Mucosa of stomach (tissue), 1 donor: ENCODE measurements around the gene RALGAPA1.

Experiments
- H3K27me3 ChIP-seq: one replicate; pipeline ENCODE4 v1.7.0; 2013; ENCODE audit warnings: mild to moderate bottlenecking, low read length; ENCODE audit not compliant: control insufficient read depth, insufficient read depth
- H3K36me3 ChIP-seq: one replicate; pipeline ENCODE4 v1.7.0; 2013; ENCODE audit warnings: low read length; ENCODE audit not compliant: control insufficient read depth, insufficient read depth
- H3K4me1 ChIP-seq: one replicate; pipeline ENCODE4 v1.7.0; 2013; ENCODE audit warnings: mild to moderate bottlenecking, low read length; ENCODE audit not compliant: control insufficient read depth, insufficient read depth
- H3K4me3 ChIP-seq: one replicate; pipeline ENCODE4 v1.7.0; 2013; ENCODE audit warnings: low read length
- H3K9ac ChIP-seq: one replicate; pipeline ENCODE4 v1.7.0; 2013; ENCODE audit warnings: mild to moderate bottlenecking, low read length, moderate library complexity
- H3K9me3 ChIP-seq: one replicate; pipeline ENCODE4 v1.7.0; 2013; ENCODE audit warnings: mild to moderate bottlenecking, low read length, moderate library complexity; ENCODE audit not compliant: control insufficient read depth
- donor health status: Pancreatic carcinoma.

Gene RALGAPA1

GRCh38 chr14:35682802-35683201, 126.3 kb downstream of the RALGAPA1 start:
- H3K36me3 ChIP-seq: no peaks in the 10 kb centered on the region

GRCh38 chr14:35678403-35679028, 130.6 kb downstream of the RALGAPA1 start:
- Histone ChIP-seq H3K9ac (no peak overlapping the region), H3K4me3 (no peak overlapping the region), H3K9me3 (no peaks in the 10 kb centered on the region), H3K27me3 (no peaks in the 10 kb centered on the region), H3K4me1 (no peaks in the 10 kb centered on the region), H3K36me3 (no peaks in the 10 kb centered on the region)

More at GRCh38 chr14:35682802-35683201, 126.3 kb downstream of the RALGAPA1 start:
- Histone ChIP-seq H3K9ac (no peak overlapping the region), H3K9me3 (no peaks in the 10 kb centered on the region), H3K4me3 (no peak overlapping the region), H3K27me3 (no peaks in the 10 kb centered on the region), H3K4me1 (no peaks in the 10 kb centered on the region)

- no peak overlapping the region for H3K9ac ChIP-seq
- no peaks in the 10 kb centered on the region for H3K27me3 ChIP-seq
- no peaks in the 10 kb centered on the region for H3K36me3 ChIP-seq
- no peaks in the 10 kb centered on the region for H3K9me3 ChIP-seq
- H3K4me3 ChIP-seq: no peak overlapping the region
- H3K4me1 ChIP-seq: no peaks in the 10 kb centered on the region
These were observed 139.3 kb downstream of the RALGAPA1 start for GRCh38 chr14:35669782-35670181.

GRCh38 chr14:35666429-35667043, 142.6 kb downstream of the RALGAPA1 start:
- H3K4me1 ChIP-seq: no peaks in the 10 kb centered on the region
- H3K27me3 ChIP-seq: no peaks in the 10 kb centered on the region
- H3K4me3 ChIP-seq: no peak overlapping the region
- H3K36me3 ChIP-seq: no peaks in the 10 kb centered on the region
- H3K9ac ChIP-seq: no peak overlapping the region
- no peaks in the 10 kb centered on the region for H3K9me3 ChIP-seq

- Histone ChIP-seq H3K9ac (no peak overlapping the region), H3K36me3 (no peaks in the 10 kb centered on the region), H3K4me3 (no peak overlapping the region), H3K4me1 (no peaks in the 10 kb centered on the region), H3K9me3 (no peaks in the 10 kb centered on the region), H3K27me3 (no peaks in the 10 kb centered on the region)
These were observed 147.2 kb downstream of the RALGAPA1 start for GRCh38 chr14:35661875-35662274.

GRCh38 chr14:35653045-35653444, 156.1 kb downstream of the RALGAPA1 start:
- Histone ChIP-seq H3K4me3 (no peak overlapping the region), H3K9me3 (no peaks in the 10 kb centered on the region), H3K36me3 (no peaks in the 10 kb centered on the region), H3K4me1 (no peaks in the 10 kb centered on the region), H3K9ac (no peak overlapping the region), H3K27me3 (no peaks in the 10 kb centered on the region)

- no peak overlapping the region for H3K9ac ChIP-seq
- no peak overlapping the region for H3K4me3 ChIP-seq
- no peaks in the 10 kb centered on the region for H3K36me3 ChIP-seq
- no peaks in the 10 kb centered on the region for H3K27me3 ChIP-seq
- H3K4me1 ChIP-seq: no peaks in the 10 kb centered on the region
- H3K9me3 ChIP-seq: no peaks in the 10 kb centered on the region
These were observed 165.6 kb downstream of the RALGAPA1 start for GRCh38 chr14:35643513-35643912.

GRCh38 chr14:35637851-35638250, 171.2 kb downstream of the RALGAPA1 start:
- no peaks in the 10 kb centered on the region for H3K4me1 ChIP-seq
- no peaks in the 10 kb centered on the region for H3K9me3 ChIP-seq
- no peaks in the 10 kb centered on the region for H3K27me3 ChIP-seq
- H3K4me3 ChIP-seq: no peak overlapping the region
- H3K36me3 ChIP-seq: no peaks in the 10 kb centered on the region
- H3K9ac ChIP-seq: no peak overlapping the region

- Histone ChIP-seq H3K9ac (no peak overlapping the region), H3K4me3 (no peak overlapping the region), H3K36me3 (no peaks in the 10 kb centered on the region), H3K9me3 (no peaks in the 10 kb centered on the region), H3K27me3 (no peaks in the 10 kb centered on the region), H3K4me1 (no peaks in the 10 kb centered on the region)
These were observed 171.8 kb downstream of the RALGAPA1 start for GRCh38 chr14:35637269-35637668.

GRCh38 chr14:35632676-35633075, 176.4 kb downstream of the RALGAPA1 start:
- no peak overlapping the region for H3K4me3 ChIP-seq
- no peaks in the 10 kb centered on the region for H3K27me3 ChIP-seq
- no peaks in the 10 kb centered on the region for H3K36me3 ChIP-seq
- H3K9ac ChIP-seq: no peak overlapping the region
- no peaks in the 10 kb centered on the region for H3K4me1 ChIP-seq
- no peaks in the 10 kb centered on the region for H3K9me3 ChIP-seq

- Histone ChIP-seq H3K36me3 (no peaks in the 10 kb centered on the region), H3K27me3 (no peaks in the 10 kb centered on the region), H3K4me1 (no peaks in the 10 kb centered on the region), H3K9me3 (no peaks in the 10 kb centered on the region), H3K4me3 (no peak overlapping the region), H3K9ac (no peak overlapping the region)
These were observed 176.8 kb downstream of the RALGAPA1 start for GRCh38 chr14:35632271-35632670.

GRCh38 chr14:35631071-35631805, 177.9 kb downstream of the RALGAPA1 start:
- H3K27me3 ChIP-seq: no peaks in the 10 kb centered on the region
- H3K36me3 ChIP-seq: no peaks in the 10 kb centered on the region
- no peaks in the 10 kb centered on the region for H3K4me1 ChIP-seq
- H3K4me3 ChIP-seq: no peak overlapping the region
- no peak overlapping the region for H3K9ac ChIP-seq
- no peaks in the 10 kb centered on the region for H3K9me3 ChIP-seq
